Esophagus muscularis mucosa (tissue), 4 donors: ENCODE measurements around the gene SIAE. TPM values are rescaled to one million over a fixed set of nuclear protein-coding genes. Genes with fewer than 3 reads are reported as not detected.
A peak's percentile ranks its signal among the peaks of the same experiment; 100 is the strongest.

Experiments used
- DNase-seq: peaks from one replicate; pipeline ENCODE4 v3.0.0-alpha.2; 2017; ENCODE audit errors: extremely low spot score
- H3K27ac ChIP-seq, 4 donors: fragments of 200-600 bp; sonication (generic); replicated peaks in 1 of 4; 1 replicate in 3 of 4; 2 replicates in 1 of 4; pipeline ENCODE4 v1.5.1; 2016 to 2019; ENCODE audit warnings: mild to moderate bottlenecking in 1 of 4
- H3K27me3 ChIP-seq, 4 donors: fragments of 200-600 bp; sonication (generic); one replicate each; pipeline versions ENCODE4 v1.5.1 to v1.6.0; 2016 to 2019
- H3K36me3 ChIP-seq, 4 donors: fragments of 200-600 bp; sonication (generic); one replicate each; pipeline ENCODE4 v1.5.1; 2016 to 2019
- H3K4me1 ChIP-seq, 4 donors: fragments of 200-600 bp; sonication (generic); one replicate each; pipeline ENCODE4 v1.5.1; 2016 to 2019
- H3K4me3 ChIP-seq, 4 donors: fragments of 200-600 bp; sonication (generic); 1 replicate in 2 of 4; 2 replicates in 2 of 4; pipeline ENCODE4 v1.5.1; 2016 to 2019; ENCODE audit warnings: mild to moderate bottlenecking in 4 of 4, moderate library complexity in 1 of 4
- H3K9me3 ChIP-seq, 4 donors: fragments of 200-600 bp; sonication (generic); 1 replicate in 3 of 4; 2 replicates in 1 of 4; pipeline ENCODE4 v1.5.1; 2016 to 2019
- CTCF ChIP-seq, 3 experiments: fragments of 200-600 bp in 2 of 3; fragments of 450-650 bp in 1 of 3; sonication (generic) in 2 of 3; IDR thresholded peaks; one replicate each; pipeline ENCODE4 v1.5.1; 2017 to 2019; ENCODE audit warnings: antibody characterized with exemption in 3 of 3, mild to moderate bottlenecking in 2 of 3, moderate library complexity in 1 of 3
- EP300 ChIP-seq: sonication (generic); formaldehyde crosslinking; IDR thresholded peaks from one replicate; pipeline ENCODE4 v1.6.1; 2017; ENCODE audit warnings: antibody characterized with exemption
- POLR2A ChIP-seq: fragments of 450-650 bp; IDR thresholded peaks from one replicate; pipeline ENCODE4 v1.6.1; 2017; ENCODE audit warnings: antibody characterized with exemption, moderate library complexity, mild to moderate bottlenecking, low read depth
- POLR2AphosphoS5 ChIP-seq, 2 donors: sonication (generic); formaldehyde crosslinking; IDR thresholded peaks; one replicate each; pipeline ENCODE4 v1.6.1; 2017; ENCODE audit warnings: antibody characterized with exemption in 2 of 2
- WGBS: methylation state at CpG from one replicate; pipeline ENCODE4 v1.1.5; 2018; 5-methylcytosine and 5-hydroxymethylcytosine counted together
- intact Hi-C: fragments of 100-400 bp; cut with DNase I; formaldehyde crosslinking; loops from one replicate; pipeline ENCODE4 v1.15.1; 2023
- total RNA-seq, 4 donors: library from RNA; depleted of rRNA; stranded (reverse); fragments of >200 nt; gene quantifications; one replicate each; pipeline versions ENCODE4 v1.1.0 to v1.2.1, GENCODE V29; 2016

The SIAE gene
- 1 to 10 TPM; 3.1 to 4.5 (median 3.5) TPM for total RNA-seq

GRCh38 chr11:124673333-124674167 lies at the start of gene SIAE, which contains the start of gene SPA17:
Gene SIAE (minus strand): TSS chr11:124673739. CDS start chr11:124673708, 31 bp downstream.
Gene SPA17 (plus strand): TSS chr11:124673904. CDS start chr11:124675265, 1,361 bp downstream.
- Histone ChIP-seq H3K27me3 (no peaks in the 10 kb centered on the region), H3K36me3 (peaks cover 0 to under 1% (median 0%) of the 10 kb centered on the region in 4 donors), H3K4me3 (peak within 1 kb of the TSS; percentile 68 to 79 (median 74)), H3K9me3 (no peaks in the 10 kb centered on the region), H3K4me1 (peaks cover 17 to 25% (median 19%) of the 10 kb centered on the region in 4 donors), H3K27ac (peak within 1 kb of the TSS; percentile 81 to 90 (median 85))
- intact Hi-C loops, result loop anchor here (5.0 kb wide), 2 partner anchors 69 to 279 kb away; partner anchors contain the start of gene CCDC15
- TF ChIP-seq CTCF (IDR thresholded peaks at IDR 0.05) (no peak), POLR2A (no peak), EP300 (no peak), POLR2AphosphoS5 (IDR thresholded peaks at IDR 0.05) (peak; percentile 75 to 82)
- peak; percentile 98 for DNase-seq
- under 1% methylated on average over 39 of the region's 58 CpGs for WGBS

- Histone ChIP-seq H3K27ac (no peak overlapping the region), H3K9me3 (no peaks in the 10 kb centered on the region), H3K27me3 (peaks cover 0 to 93% (median 8%) of the 10 kb centered on the region in 4 donors), H3K4me1 (peaks cover 12 to 26% (median 23%) of the 10 kb centered on the region in 4 donors), H3K4me3 (no peak overlapping the region), H3K36me3 (no peaks in the 10 kb centered on the region)
- DNase-seq, result no peak
- WGBS, result 41% methylated on average over 6 of the region's 6 CpGs
- TF ChIP-seq CTCF (IDR thresholded peaks at IDR 0.05), result no peak
- no peak for TF ChIP-seq POLR2A
- intact Hi-C loops, result no loop called here
These were observed 48.6 kb upstream of the SIAE start for GRCh38 chr11:124722176-124722575.

GRCh38 chr11:124719534-124719933 lies 46.0 kb upstream of the SIAE start:
- DNase-seq, result no peak
- peaks cover 6 to 16% (median 13%) of the 10 kb centered on the region in 4 donors for H3K4me1 ChIP-seq
- WGBS, result no CpG with 5 or more reads among the region's 2 CpGs
- intact Hi-C loops, result no loop called here
- no peak overlapping the region for H3K4me3 ChIP-seq
- H3K27ac ChIP-seq, result no peak overlapping the region
- H3K27me3 ChIP-seq, result peaks cover 0 to 90% (median 9%) of the 10 kb centered on the region in 4 donors
- H3K36me3 ChIP-seq, result no peaks in the 10 kb centered on the region
- no peaks in the 10 kb centered on the region for H3K9me3 ChIP-seq
- TF ChIP-seq CTCF (IDR thresholded peaks at IDR 0.05) (no peak), EP300 (no peak), POLR2A (no peak), POLR2AphosphoS5 (IDR thresholded peaks at IDR 0.05) (no peak)

GRCh38 chr11:124718801-124719200 lies 45.3 kb upstream of the SIAE start:
- TF ChIP-seq POLR2AphosphoS5 (IDR thresholded peaks at IDR 0.05) (no peak), POLR2A (no peak), CTCF (IDR thresholded peaks at IDR 0.05) (no peak), EP300 (no peak)
- no peak for DNase-seq
- WGBS, result 50% methylated on average over 12 of the region's 14 CpGs
- Histone ChIP-seq H3K9me3 (no peaks in the 10 kb centered on the region), H3K27ac (no peak overlapping the region), H3K4me3 (peak overlapping the region in 2 of 4 donors; percentile 45 to 47), H3K27me3 (peaks cover 0 to 91% (median 10%) of the 10 kb centered on the region in 4 donors), H3K4me1 (peaks cover 5 to 16% (median 13%) of the 10 kb centered on the region in 4 donors), H3K36me3 (no peaks in the 10 kb centered on the region)
- intact Hi-C loops, result no loop called here
